Activated naive CD4-positive, alpha-beta T cell treated with Interleukin-2 at 50 U/mL for 16 hours (primary cell): ENCODE measurements around the gene SLC1A3.

Experiments used
- DNase-seq: peaks from one replicate; pipeline ENCODE4 v3.0.0-alpha.2; 2020

SLC1A3 gene

GRCh38 chr5:36658038-36658756 lies 51.8 kb downstream of the SLC1A3 start:
- DNase-seq: no peak

- DNase-seq: no peak
Observed at GRCh38 chr5:36659411-36659810, 53.0 kb downstream of the SLC1A3 start.

GRCh38 chr5:36660397-36661049 lies 54.1 kb downstream of the SLC1A3 start:
- no peak for DNase-seq

- no peak for DNase-seq
Observed at GRCh38 chr5:36661456-36662220, 55.2 kb downstream of the SLC1A3 start.

- no peak for DNase-seq
Observed at GRCh38 chr5:36662291-36662851, 56.0 kb downstream of the SLC1A3 start.

- no peak for DNase-seq
Observed at GRCh38 chr5:36664766-36665165, 58.4 kb downstream of the SLC1A3 start.

GRCh38 chr5:36665628-36666027 lies 59.2 kb downstream of the SLC1A3 start:
- DNase-seq: no peak

- DNase-seq: no peak
Observed at GRCh38 chr5:36666274-36666673, 59.9 kb downstream of the SLC1A3 start.

GRCh38 chr5:36666986-36667385 lies 60.6 kb downstream of the SLC1A3 start:
- no peak for DNase-seq

GRCh38 chr5:36667824-36668223 lies 61.4 kb downstream of the SLC1A3 start:
- no peak for DNase-seq

GRCh38 chr5:36669015-36669651 lies 62.7 kb downstream of the SLC1A3 start:
- no peak for DNase-seq

- DNase-seq: no peak
Observed at GRCh38 chr5:36670548-36670947, 64.1 kb downstream of the SLC1A3 start.

- no peak for DNase-seq
Observed at GRCh38 chr5:36675282-36675681, 68.9 kb downstream of the SLC1A3 start.

GRCh38 chr5:36679221-36679989 lies 73.0 kb downstream of the SLC1A3 start:
- no peak for DNase-seq

- DNase-seq: no peak
Observed at GRCh38 chr5:36680066-36680465, 73.7 kb downstream of the SLC1A3 start.

- no peak for DNase-seq
Observed at GRCh38 chr5:36681711-36682110, 75.3 kb downstream of the SLC1A3 start.

- no peak for DNase-seq
Observed at GRCh38 chr5:36682499-36682898, 76.1 kb downstream of the SLC1A3 start.

GRCh38 chr5:36683821-36684434 lies 77.5 kb downstream of the SLC1A3 start:
- DNase-seq: no peak

- no peak for DNase-seq
Observed at GRCh38 chr5:36685631-36686288, 79.4 kb downstream of the SLC1A3 start.

GRCh38 chr5:36686881-36687280 lies 80.5 kb downstream of the SLC1A3 start:
- DNase-seq: no peak

GRCh38 chr5:36688722-36689121 lies 82.3 kb downstream of the SLC1A3 start:
- DNase-seq: no peak
